GM19043 (cell line): ENCODE results near the gene KRT13.
"Not testable (repeated sequence)": the region's sequence is repeated elsewhere in the genome, so short reads cannot be mapped to it uniquely, and the experiment has no call there.

Source experiments
- ATAC-seq: cut with Tn5 transposase; IDR thresholded peaks from one replicate; pipeline ENCODE4 v1.9.1; 2021; ENCODE audit warnings: low read depth; ENCODE audit not compliant: unreplicated experiment

KRT13 gene

GRCh38 chr17:41505007-41505808 is at the start of gene KRT13:
KRT13 (minus strand) TSS chr17:41505612; CDS start chr17:41505550, 62 bp downstream.
- no peak for ATAC-seq

DNA sequence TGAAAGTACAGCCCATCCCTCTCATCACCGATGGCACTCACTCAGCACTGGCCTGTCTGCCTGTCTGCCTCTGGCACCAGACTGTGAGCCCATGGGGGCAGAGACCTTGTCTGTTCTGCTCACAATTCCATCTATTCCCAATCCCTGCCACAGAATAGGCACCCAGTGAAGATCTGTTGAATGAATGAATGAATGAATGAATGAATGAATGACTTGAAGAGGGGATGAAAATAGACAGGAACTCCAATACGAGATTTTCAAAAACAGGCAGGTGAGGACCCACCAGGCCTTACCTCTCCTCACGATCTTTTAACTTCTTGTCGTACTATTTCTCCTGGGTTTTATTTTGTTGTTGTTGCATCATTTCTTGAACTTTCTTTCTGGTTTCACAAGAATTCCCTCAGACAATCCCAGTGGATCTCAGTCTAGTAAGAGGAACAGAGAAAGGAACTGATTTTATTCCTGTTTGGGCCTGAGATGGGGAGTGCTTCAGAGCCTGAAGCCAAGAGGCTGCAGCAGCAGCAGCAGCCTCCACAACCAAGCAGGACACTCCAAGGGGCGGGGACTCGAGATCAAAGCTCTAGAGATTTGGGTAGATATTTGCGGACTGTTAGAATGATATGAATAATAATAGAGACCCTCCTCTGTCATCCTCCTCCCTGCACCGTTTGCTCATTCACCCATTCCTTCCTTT is 48.7 kb upstream of the KRT13 start:
- ATAC-seq = no peak

GRCh38 chr17:41553176-41553575 is 47.8 kb upstream of the KRT13 start:
- no peak for ATAC-seq

DNA sequence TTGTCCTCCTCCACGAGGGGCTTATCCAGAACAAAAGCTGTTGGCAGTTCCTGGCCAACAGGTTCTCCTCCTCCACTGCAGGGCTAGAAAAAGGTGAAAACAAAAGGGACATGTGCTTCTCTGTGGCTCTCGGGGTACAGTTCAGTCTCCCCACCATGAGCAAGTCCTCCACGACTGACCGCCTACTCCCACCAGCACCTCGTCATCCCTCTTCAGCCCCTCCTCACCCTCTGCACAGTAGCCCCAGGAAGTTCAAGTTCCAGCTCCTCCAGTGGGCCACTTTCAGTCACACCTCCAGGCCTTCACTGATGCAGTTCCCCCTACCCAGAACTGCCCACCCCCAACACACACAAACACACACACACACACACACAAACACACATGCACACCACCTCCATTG is 47.0 kb upstream of the KRT13 start:
- no peak for ATAC-seq

DNA sequence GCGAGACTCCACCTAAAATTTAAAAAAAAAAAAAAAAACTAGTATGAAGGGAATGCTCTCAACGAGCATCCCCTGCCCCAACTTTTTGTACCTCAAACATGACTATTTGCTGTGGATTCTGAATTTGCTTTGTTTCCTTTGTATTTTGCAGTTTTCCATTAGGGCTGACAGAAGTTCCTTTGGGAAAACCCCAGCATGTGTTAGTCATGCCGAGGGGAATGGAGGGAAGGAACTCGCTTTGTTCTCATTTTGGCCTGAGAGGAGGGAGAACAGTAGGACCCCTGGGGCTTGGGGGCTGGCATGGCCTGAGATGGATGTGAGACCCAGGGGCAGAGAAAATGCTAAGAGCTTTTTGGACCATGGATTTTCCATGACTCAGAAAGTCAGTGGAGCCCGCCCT is 46.0 kb upstream of the KRT13 start:
- no peak for ATAC-seq

DNA sequence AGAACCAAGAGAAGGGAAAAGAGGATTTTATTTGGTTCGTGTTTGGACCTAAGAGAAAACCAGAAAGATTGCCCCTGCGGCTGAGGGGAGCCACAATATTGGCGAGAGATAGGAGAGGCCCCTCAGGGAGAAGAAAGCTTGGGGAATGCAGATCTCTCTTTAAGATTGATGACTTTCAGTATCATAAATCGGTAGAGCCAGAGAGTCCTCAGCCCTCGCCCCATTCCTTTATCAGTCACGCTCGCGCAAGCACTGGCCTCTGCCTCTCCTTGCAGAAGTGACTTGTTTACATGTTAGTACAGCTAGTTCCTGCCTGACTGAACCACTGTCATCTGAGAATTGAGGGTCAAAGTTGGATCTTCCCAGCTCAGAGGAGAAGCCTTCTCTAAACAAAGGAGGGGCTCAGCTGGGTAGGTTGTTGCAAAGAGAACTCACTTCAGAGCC is 44.2 kb upstream of the KRT13 start:
- ATAC-seq = no peak

DNA sequence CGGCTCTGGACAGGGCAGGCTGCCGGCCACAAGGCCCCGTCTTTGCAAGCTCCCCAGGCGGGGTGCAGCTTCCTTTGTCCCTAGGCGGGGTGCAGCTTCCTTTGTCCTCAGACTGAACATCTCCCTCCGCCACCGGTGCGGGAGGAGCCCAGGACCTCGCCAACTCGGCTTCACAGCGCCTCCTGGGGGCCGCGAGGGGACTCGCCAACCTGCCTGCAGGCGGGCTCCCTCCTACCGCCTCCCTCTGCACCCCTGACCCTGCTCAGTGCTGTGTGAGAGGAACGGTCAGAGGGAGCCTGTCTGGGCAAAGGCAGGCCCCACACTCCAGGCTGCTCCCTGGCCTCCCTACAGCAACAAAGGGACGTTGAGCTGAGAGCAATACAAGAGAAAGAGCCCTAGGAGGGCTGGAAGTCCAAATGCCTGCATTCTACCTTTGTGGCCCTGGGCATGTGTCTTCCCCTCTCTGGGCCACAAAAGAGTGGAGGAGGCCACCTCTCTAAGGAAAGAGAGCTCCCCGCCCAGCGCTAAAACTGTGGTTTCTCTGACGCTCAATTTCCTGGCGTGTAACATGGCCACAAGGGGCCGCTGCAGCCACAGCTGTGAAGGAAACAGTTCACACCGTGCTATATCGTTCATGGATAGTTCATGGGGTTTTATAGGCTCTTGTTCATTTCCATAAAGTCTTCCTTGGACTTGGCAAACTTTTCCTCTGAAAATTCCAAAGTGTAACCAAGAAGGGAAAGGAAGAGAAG is 43.6 kb upstream of the KRT13 start:
- ATAC-seq = no peak

- ATAC-seq = no peak
These were observed 42.8 kb upstream of the KRT13 start for GRCh38 chr17:41547921-41548843.

GRCh38 chr17:41547378-41547841 is 42.0 kb upstream of the KRT13 start:
- no peak for ATAC-seq

DNA sequence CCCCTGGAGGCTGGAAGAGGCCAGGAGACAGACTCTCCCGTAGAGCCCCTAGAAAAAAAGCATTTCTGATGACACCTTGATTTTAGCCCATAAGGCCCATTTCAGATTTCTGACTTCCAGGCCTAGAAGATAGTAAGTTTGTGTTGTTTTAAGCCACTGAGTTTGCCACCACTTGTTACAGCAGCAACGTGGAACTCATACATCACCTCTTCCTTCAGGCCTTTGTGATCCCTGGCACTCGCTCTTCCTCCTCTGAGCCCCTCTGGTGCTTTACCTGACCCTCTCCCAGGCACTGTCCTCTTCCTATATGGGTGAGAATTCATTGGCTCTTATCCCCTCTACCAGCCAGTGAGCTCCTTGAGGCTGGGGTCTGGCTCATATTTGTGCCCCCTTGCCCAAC is 41.4 kb upstream of the KRT13 start:
- ATAC-seq = no peak

DNA sequence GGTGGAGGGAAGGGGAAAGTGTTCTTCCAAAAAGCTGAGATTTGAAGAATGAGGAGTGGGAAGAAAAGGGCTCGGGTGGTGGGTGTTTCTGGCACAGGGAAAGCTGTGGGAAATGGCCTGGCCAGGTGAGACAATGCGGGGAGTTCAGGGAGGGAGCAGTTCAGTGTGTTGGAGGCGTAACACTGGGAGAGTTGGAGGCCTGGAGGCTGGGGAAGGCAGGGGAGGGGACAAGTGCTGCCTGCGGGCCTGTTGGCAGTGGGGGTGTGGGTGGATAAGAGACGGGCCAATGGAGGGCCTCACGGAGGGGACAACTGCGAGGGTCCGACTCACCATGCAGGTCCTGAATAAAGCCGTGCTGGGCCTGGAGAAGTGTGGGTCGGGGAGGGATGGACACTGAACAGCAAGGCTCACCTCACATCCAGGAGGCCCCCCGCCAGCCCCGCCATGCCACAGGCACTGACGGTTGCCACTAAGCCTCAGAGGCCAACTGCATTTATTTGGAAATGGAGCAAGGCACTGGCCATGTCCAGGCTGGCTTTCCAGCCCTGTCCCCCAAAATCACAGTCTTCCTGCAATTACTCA is 40.5 kb upstream of the KRT13 start:
- no peak for ATAC-seq

GRCh38 chr17:41544935-41545334 is 39.5 kb upstream of the KRT13 start:
- ATAC-seq = no peak

DNA sequence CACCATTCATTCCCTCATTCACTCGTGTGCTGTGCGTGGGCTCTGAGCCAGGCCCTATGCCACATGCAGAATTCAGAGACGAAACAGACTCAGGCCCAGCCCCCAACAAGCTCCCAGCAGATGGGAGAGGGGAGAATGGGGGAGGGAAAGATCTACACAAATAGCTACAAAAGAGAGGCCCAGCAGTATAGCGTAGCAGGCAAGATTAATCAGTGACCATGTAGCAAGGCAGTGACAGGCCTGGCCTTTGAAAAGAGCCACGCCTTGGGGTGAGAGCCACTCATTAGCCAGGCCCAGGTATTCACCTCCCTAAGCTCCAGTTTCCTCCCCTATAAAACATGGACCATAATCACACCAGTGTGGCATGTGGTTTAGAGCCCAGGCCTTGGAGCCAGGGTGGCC is 39.1 kb upstream of the KRT13 start:
- ATAC-seq = no peak

GRCh38 chr17:41542786-41543185 is 37.4 kb upstream of the KRT13 start:
- not testable (repeated sequence) for ATAC-seq

- ATAC-seq = no peak
These were observed 36.9 kb upstream of the KRT13 start for GRCh38 chr17:41542357-41542756.

DNA sequence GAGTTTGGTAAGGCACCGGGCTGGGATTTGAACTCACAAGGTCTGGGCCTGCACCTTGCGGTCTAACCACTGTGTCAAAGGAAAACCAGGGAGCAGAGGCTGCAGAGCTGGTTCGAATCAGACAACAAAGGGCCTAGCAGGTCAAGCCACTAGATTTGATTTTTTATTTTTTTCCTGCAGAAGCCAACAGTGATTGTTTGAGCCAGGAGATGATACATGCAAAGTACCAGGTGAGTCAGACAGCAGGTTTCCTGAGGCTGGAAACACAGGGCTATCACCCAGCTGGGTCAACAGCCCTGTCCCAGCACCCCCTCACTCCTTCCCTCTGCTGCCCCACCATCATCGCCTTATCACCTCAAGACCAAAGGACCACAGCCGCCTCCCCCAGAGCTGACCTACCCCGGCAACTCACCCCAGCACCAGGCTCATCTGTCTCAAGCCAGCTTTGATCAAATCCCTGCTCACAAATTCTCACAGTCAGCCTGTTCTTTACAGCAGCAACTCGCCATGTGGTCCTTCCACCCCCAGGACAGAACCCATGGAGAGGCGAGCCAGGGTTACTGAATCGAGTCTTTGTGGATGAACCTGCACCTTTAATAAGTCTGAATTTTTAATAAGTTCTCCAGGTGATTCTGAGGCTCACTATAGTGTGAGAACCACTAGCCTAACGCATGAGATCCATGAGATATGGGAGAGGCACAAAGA is 35.7 kb upstream of the KRT13 start:
- ATAC-seq = no peak

DNA sequence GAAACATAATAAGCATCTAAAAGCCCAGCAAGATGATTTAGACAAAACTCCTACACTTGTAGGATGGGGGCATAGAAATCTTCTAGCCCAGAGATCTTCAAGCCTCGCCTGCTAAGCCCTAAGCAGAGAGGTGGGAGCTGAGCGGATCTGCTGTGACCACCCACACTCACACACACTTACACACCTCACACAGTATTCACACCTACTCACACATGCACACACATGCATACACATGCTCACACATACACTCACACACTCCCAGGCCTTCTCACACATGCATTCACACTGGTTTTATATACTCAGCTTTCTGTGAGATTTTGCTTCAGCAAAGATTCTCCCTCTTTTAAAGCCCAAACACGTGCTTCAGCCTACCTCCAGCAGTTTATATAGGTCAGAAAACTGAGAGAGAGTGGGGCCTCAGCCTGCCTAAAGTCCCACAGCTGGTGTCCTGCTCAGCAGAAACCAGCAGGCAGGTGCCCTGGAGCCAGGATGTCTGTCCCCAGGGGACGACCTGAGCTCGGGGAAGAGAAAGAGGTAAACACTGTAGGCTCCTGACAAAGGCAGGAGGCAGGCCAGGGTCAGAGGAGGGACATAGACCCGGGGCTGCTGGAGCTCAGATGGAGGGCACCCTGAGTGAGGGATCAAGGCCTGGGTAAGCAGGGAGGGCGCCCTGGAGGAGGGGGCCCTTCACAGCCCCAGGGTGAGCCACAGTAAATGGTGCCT is 34.7 kb upstream of the KRT13 start:
- ATAC-seq = no peak

- no peak for ATAC-seq
These were observed 33.7 kb upstream of the KRT13 start for GRCh38 chr17:41539071-41539492.
